MM.1S (cell line): ENCODE results near the gene PLA2G10.

Experiments
- EZH2 ChIP-seq: fragments of 300-600 bp; sonication (generic); optimal IDR thresholded peaks from 2 replicates; pipeline ENCODE3; 2017; ENCODE audit warnings: low read depth, mild to moderate bottlenecking, antibody characterized with exemption, low read length, mixed read lengths
- TF ChIP-seq, protein P1 (sequence below): fragments of 300-600 bp; sonication (generic); IDR thresholded peaks from 2 replicates; pipeline ENCODE4 v1.5.1; 2016; ENCODE audit warnings: antibody characterized with exemption, low read length, mixed read lengths

DNA sequence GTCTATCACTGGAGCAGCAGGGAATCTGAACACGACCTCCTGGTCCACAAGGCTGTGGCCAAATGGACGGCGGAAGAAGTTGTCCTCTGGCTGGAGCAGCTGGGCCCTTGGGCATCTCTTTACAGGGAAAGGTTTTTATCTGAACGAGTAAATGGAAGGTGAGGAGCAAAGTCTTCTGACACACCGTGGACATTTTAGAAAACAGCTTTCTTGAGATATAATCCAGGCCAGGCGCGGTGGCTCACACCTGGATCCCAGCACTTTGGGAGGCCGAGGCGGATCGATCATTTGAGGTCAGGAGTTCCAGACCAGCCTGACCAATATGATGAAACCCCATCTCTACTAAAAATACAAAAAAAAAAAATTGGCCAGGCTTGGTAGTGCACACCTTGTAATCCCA lies 44.3 kb downstream of the PLA2G10 start:
- TF ChIP-seq, protein P1, sequence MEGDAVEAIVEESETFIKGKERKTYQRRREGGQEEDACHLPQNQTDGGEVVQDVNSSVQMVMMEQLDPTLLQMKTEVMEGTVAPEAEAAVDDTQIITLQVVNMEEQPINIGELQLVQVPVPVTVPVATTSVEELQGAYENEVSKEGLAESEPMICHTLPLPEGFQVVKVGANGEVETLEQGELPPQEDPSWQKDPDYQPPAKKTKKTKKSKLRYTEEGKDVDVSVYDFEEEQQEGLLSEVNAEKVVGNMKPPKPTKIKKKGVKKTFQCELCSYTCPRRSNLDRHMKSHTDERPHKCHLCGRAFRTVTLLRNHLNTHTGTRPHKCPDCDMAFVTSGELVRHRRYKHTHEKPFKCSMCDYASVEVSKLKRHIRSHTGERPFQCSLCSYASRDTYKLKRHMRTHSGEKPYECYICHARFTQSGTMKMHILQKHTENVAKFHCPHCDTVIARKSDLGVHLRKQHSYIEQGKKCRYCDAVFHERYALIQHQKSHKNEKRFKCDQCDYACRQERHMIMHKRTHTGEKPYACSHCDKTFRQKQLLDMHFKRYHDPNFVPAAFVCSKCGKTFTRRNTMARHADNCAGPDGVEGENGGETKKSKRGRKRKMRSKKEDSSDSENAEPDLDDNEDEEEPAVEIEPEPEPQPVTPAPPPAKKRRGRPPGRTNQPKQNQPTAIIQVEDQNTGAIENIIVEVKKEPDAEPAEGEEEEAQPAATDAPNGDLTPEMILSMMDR: no peak
- no peak for TF ChIP-seq EZH2
